WERI-Rb-1 (cell line): ENCODE results near the gene FBXO4.
"Not testable (repeated sequence)": the region's sequence is repeated elsewhere in the genome, so short reads cannot be mapped to it uniquely, and the experiment has no call there.

Source experiments
- DNase-seq: peaks from one replicate; pipeline ENCODE4 v3.0.0-alpha.2; 2020
- H3K27ac ChIP-seq: fragments of 250-450 bp; sonication (Bioruptor Pico); 2 replicates; pipeline ENCODE4 v1.5.1; 2020; ENCODE audit warnings: mild to moderate bottlenecking, moderate library complexity
- H3K27me3 ChIP-seq: fragments of 250-450 bp; sonication (Bioruptor Pico); 2 replicates; pipeline ENCODE4 v1.5.1; 2021; ENCODE audit warnings: mild to moderate bottlenecking, low read depth, moderate library complexity; ENCODE audit not compliant: insufficient read depth, severe bottlenecking
- H3K36me3 ChIP-seq: fragments of 250-450 bp; sonication (Bioruptor Pico); 2 replicates; pipeline ENCODE4 v1.5.1; 2020; ENCODE audit warnings: mild to moderate bottlenecking, moderate library complexity
- H3K4me3 ChIP-seq: 2 replicates; pipeline ENCODE4 v1.5.1; 2011; ENCODE audit warnings: low read depth, mild to moderate bottlenecking, control low read depth, low read length
- H3K9me3 ChIP-seq: fragments of 250-450 bp; sonication (Bioruptor Pico); 2 replicates; pipeline ENCODE4 v1.5.1; 2021; ENCODE audit warnings: mild to moderate bottlenecking, moderate library complexity; ENCODE audit not compliant: severe bottlenecking
- TF ChIP-seq, protein P1 (sequence below): IDR thresholded peaks from 2 replicates; pipeline ENCODE4 v1.5.1; 2011; ENCODE audit warnings: low read depth, mild to moderate bottlenecking, control low read depth, inconsistent platforms, low read length

FBXO4 gene

DNA sequence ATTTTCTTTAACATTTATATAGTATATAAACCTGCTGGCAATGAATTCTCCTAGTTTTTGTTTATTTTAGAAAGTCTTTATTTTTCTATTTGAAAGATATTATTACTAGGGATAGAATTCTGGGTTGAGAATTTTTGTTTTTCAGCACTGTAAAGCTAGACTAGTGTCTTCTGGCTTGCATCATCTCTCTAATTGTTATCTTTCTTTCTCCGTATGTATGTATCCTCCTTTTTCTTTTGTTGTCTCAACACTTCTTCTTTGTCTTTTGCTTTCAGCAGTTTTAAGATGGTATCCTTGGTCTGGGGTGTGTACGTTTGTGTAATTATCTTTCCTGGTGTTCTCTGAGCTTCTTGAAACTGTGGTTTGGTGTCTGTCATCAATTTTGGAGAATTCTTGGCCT is 48.8 kb downstream of the FBXO4 start:
- Histone ChIP-seq H3K4me3 (no peak overlapping the region), H3K36me3 (no peaks in the 10 kb centered on the region), H3K27ac (no peak overlapping the region), H3K9me3 (no peaks in the 10 kb centered on the region), H3K27me3 (no peaks in the 10 kb centered on the region)
- DNase-seq, result no peak
- TF ChIP-seq, protein P1, sequence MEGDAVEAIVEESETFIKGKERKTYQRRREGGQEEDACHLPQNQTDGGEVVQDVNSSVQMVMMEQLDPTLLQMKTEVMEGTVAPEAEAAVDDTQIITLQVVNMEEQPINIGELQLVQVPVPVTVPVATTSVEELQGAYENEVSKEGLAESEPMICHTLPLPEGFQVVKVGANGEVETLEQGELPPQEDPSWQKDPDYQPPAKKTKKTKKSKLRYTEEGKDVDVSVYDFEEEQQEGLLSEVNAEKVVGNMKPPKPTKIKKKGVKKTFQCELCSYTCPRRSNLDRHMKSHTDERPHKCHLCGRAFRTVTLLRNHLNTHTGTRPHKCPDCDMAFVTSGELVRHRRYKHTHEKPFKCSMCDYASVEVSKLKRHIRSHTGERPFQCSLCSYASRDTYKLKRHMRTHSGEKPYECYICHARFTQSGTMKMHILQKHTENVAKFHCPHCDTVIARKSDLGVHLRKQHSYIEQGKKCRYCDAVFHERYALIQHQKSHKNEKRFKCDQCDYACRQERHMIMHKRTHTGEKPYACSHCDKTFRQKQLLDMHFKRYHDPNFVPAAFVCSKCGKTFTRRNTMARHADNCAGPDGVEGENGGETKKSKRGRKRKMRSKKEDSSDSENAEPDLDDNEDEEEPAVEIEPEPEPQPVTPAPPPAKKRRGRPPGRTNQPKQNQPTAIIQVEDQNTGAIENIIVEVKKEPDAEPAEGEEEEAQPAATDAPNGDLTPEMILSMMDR, result no peak

DNA sequence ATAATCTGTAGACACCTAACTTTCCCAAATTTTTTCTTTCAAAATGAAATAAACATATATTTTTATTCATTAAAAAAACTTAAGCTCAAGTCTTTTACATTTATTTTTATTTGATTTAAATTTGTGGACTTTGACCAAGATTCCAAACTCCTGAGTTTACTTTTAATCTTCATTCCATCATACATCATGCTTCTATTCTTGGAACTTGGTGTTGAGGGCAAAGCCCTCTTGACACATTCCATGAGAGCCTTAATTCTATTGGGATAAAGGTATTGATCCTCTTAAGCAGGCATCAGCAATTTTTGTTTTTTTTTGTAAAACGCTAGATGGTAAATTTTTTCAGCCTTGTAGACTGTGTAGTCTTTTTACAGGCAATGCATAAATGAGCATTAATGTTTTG is 53.6 kb downstream of the FBXO4 start:
- TF ChIP-seq, protein P1, result no peak
- H3K36me3 ChIP-seq, result no peaks in the 10 kb centered on the region
- H3K4me3 ChIP-seq, result no peak overlapping the region
- no peak for DNase-seq
- H3K27me3 ChIP-seq, result no peaks in the 10 kb centered on the region
- H3K27ac ChIP-seq, result no peak overlapping the region
- no peaks in the 10 kb centered on the region for H3K9me3 ChIP-seq

DNA sequence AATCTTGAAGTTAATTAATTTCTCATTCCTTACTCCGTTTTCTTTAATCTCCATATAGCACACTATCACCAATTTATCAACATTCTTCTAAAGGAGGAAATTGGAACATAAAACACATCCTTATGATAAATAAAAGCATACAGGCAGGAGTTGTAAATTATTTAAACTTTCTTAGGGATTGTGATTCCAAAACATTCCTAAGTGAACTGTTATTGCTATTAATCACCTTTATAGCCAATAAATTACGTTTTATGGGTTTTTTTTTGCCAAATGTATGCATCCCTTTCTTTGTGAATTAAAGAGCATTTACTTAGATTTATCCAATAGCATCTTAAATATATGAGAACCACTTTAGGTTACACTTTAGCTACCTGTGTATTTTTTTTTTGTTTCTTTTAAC is 55.3 kb downstream of the FBXO4 start:
- peaks cover 11% of the 10 kb centered on the region for H3K27me3 ChIP-seq
- no peak for DNase-seq
- no peaks in the 10 kb centered on the region for H3K36me3 ChIP-seq
- H3K4me3 ChIP-seq, result no peak overlapping the region
- no peak overlapping the region for H3K27ac ChIP-seq
- H3K9me3 ChIP-seq, result no peaks in the 10 kb centered on the region
- TF ChIP-seq, protein P1, result no peak

DNA sequence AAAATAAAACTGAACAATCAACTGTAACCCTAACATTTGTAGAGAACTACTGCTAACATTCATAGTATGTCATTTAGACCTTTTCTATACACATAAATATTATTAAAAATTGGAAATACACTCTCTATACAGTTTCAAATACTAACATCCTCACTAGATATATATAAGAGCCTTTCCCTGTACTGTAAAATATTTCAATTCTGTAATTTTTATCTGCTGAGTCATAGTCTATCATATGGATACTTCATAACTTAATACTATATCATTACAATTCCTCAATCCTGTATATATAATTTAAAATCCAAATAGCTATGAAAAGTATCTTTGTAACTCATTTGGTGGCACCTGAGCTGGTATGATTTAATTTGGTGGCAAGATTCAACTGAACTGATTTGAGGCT is 55.8 kb downstream of the FBXO4 start:
- Histone ChIP-seq H3K27ac (no peak overlapping the region), H3K9me3 (no peaks in the 10 kb centered on the region), H3K36me3 (no peaks in the 10 kb centered on the region), H3K27me3 (peaks cover 15% of the 10 kb centered on the region), H3K4me3 (no peak overlapping the region)
- TF ChIP-seq, protein P1, result no peak
- DNase-seq, result no peak

DNA sequence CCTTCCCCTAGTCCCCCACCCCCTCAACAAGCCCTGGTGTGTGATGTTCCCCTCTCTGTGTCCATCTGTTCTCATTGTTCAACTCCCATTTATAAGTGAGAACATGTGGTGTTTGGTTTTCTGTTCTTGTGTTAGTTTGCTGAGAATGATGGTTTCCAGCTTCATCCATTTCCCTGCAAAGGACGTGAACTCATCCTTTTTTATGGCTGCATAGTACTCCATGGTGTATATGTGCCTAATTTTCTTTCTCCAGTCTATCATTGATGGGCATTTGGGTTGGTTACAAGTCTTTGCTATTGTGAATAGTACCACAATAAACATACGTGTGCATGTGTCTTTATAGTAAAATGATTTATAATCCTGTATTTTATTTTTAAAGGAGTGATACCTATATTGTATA is 57.8 kb downstream of the FBXO4 start:
- H3K27me3 ChIP-seq, result peaks cover 22% of the 10 kb centered on the region
- DNase-seq, H3K36me3 ChIP-seq, H3K27ac ChIP-seq, H3K4me3 ChIP-seq, H3K9me3 ChIP-seq: not testable (repeated sequence)

DNA sequence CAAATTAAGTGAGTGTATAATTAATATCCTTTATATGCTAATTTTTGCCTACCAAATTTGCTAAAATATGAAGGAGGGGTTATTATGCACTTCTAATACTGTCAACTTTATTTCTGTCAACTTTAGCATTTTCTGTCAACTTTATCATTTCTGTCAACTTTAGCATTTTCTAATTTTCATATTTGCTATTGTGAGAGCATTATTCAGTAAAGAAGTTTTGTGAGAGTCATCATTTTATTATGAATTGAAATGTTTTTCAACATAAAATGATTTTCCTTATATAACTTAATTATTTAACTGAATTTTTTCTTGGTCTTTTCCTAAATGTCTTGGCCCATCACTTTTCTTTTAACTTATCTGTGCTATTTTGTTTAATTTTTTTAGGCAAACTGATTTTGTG is 58.2 kb downstream of the FBXO4 start:
- H3K4me3 ChIP-seq, result no peak overlapping the region
- peaks cover 25% of the 10 kb centered on the region for H3K27me3 ChIP-seq
- H3K27ac ChIP-seq, result no peak overlapping the region
- no peaks in the 10 kb centered on the region for H3K36me3 ChIP-seq
- no peak for DNase-seq
- TF ChIP-seq, protein P1, result no peak
- H3K9me3 ChIP-seq, result no peaks in the 10 kb centered on the region
